Right ventricle myocardium superior (tissue), 1 donor: ENCODE measurements around the gene B3GALNT2. TPM values are rescaled to one million over a fixed set of nuclear protein-coding genes. Genes with fewer than 3 reads are reported as not detected.
"Not testable (repeated sequence)": the region's sequence is repeated elsewhere in the genome, so short reads cannot be mapped to it uniquely, and the experiment has no call there.

Source experiments
- ATAC-seq: fragments of 200-7000 bp; cut with Tn5 transposase; one replicate; pipeline ENCODE4 v1.9.1; 2020; ENCODE audit warnings: mild to moderate bottlenecking; ENCODE audit not compliant: poor library complexity
- DNase-seq: peaks from one replicate; pipeline ENCODE4 v3.0.0-alpha.2; 2020
- intact Hi-C: fragments of 100-400 bp; cut with DNase I; formaldehyde crosslinking; loops from one replicate; pipeline ENCODE4 v1.11.2; 2022
- long read RNA-seq: library from polyadenylated mRNA; unstranded; transcript quantifications from one replicate; pipeline ENCODE4 v2.0.0, GENCODE V29; 2021
- total RNA-seq: library from RNA; stranded (reverse); fragmentation: NEBNext Ultra II Directional; extraction: Animal tissue kit (Norgen Biotek cat#: 25700); gene quantifications from one replicate; pipeline ENCODE4 v1.2.1, GENCODE V29; 2021
- donor health status: DM: no; HTN: yes; CAD: no; lungs with severe emphysema.

The B3GALNT2 gene
- total RNA-seq, result 22.4 TPM
- long read RNA-seq, transcript B3GALNT2-202 (12 exons, 2,015 nt), result major isoform, 15 of 29 reads
- long read RNA-seq, partial matches to known transcripts, result 6 of 29 reads
- long read RNA-seq, other reads (novel, unspliced or antisense), result 8 of 29 reads

DNA sequence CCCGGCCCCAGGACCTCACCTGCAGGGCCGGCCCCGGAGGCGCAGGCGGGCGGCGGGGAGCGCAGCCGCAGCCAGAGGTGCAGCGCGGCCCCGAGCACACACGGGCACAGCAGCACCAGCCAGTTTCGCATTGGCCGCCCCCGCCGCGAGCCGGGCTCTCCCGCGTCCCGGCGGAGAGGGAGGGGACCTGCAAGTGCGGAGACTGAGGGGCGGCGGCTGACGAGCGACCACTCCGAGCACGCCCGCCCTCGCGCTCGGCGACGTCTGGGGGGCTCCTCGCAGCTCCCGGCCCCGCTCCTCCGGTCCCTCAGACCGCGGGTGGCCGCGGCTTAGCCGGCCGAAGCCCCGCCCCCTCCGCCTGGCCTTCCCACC, at the start of gene B3GALNT2:
B3GALNT2 (minus strand) TSS at position 331 of the 372 bp plus-strand sequence; CDS start at position 131, 200 bp downstream.
- intact Hi-C loops, result no loop called here
- ATAC-seq (peak; percentile 60), DNase-seq (no peak)

DNA sequence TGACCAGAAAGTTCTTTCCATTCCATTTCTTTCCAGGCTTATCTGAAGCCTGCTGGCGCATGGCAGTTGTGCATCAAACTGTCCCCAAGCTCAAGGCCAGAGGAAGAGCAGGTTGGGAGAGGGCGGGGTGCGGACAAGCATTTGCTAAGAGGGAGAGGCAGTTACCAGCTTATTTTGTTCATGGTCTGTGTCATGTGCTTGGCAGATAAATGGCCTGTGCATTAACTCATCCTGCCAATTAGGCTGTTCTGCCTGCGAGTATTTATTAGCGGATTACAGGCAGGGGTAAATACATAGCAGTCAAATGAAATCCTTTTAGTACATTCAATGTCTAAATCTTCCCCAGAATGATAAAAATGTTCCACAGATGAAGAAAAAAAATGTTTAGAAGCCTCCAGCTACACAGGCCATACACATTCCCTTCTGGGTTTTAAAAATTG, 48.9 kb upstream of the B3GALNT2 start:
- ATAC-seq, result peak; percentile 75
- no peak for DNase-seq
- intact Hi-C loops, result no loop called here

DNA sequence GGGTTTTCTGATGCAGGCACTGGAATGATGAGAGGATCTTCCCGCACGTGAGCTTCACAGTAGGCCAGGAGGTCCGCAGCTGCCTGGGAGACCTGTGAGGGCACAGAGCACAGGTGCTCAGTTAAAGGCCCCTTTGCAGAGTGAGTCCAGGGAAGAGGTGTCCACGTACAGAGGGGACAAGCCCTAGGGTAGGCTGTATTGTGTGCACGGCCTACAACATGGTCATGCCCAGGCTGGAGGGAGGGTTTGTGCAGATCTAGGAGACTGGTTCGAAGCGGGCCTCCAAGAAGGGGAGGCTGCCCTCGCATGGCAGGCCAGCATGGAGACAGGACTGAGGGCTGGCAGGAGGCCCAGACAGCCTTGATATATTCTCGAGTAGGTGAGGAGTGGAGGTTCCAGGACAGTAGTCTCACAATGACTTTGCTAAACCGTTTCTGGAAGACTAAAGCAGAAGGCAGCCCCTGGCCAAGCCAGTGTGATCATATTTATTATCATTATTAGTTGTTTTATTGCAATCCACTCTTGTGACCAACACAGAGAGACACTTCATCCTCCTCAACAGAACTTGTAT, 48.0 kb upstream of the B3GALNT2 start:
- ATAC-seq, result peak; percentile 68
- intact Hi-C loops, result no loop called here
- DNase-seq, result no peak

DNA sequence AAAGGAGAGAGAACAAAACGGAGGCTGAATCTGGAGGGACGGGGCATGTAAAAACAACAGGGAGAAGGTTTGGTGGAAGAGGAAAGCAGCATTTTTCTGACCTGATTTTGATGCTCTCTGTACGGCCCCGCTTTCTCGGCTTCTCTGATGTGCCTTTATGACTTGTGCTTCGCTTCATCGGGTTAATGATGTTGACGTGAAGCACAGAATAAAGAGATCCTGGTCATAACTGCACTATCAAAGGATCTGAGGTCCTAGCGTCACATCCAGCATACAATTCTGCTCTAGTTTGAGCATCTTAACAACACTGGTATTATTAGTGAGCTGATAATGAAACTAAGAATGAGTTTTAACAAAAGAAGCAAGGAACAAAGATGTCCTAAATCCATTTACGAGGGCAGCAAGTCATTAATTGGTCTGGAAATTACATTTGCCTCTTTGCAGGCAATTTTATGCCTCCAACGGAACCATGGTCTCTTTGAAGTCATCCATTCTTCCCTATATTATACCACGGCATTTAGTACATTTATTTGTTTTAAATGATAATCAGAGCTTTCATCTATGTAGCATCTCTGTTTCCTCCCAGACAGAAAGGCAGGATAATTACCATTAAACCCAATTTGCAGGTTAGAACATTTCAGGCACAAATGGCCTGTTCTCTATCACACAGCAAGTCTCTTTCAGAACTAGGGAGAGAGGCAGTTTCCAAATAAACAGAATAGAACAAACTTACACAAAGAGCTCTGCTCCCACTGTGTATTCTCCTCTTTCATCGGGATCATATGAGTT, 45.3 kb upstream of the B3GALNT2 start:
- ATAC-seq (no peak), DNase-seq (no peak)
- intact Hi-C loops, result no loop called here

DNA sequence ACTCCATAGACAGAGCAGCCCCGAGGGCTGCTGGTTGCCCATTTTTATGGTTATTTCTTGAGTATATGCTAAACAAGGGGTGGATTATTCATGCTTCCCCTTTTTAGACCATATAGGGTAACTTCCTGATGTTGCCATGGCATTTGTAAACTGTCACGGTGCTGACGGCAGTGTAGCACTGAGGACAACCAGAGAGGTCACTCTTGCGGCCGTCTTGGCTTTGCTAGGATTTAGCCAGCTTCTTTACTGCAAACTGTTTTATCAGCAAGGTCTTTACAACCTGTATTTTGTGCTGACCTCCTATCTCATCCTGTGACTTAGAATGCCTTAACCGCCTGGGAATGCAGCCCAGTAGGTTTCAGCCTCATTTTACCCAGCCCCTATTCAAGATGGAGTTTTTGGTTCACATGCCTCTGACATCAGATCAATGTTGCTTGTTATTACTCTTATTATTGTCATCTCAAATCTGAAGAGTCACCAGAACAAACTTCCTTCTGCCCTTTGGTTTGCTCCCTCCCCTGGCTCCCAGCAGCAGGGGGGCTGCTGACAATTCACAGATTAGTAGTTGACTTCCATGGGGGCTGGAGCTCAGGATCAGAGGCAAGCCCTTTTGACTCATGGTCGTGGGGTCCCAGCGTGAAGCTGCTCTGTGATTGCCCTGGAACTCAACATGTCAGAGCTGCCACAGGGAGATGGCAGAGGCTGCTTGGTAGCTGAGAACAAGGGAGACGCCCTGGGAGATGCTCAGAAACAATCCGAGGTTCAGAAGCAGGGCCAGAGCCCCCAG, 42.3 kb upstream of the B3GALNT2 start:
- DNase-seq, ATAC-seq: not testable (repeated sequence)

DNA sequence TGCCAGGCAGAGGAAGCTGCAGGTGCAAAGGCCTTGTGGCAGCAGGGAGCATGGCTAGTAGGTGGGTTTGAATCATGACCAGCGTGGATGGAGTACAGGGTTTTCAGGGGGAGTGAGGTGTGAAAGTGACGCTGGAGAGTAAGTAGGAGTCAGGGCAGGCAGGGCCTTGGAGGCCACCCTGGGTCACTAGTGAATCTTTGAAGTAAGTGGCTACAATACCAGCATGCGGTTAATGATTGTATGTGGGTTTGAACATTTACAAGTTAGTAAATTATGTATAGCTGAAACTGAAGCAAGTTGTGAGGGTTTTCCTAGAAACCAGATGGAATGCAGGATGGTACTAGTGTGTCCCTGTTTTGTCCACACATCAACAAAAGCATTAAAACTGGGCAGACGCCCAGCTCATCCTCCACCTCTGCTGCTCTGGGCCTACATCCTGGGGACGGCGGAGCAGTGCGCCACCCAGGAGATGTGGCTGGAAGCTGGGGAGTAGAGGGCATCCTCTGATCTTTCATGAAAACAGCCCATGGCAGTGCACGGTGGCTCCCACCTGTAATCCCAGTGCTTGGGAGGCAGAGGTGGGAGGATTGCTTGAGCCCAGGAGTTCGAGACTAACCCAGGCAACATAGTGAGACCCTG, 41.2 kb upstream of the B3GALNT2 start:
- intact Hi-C loops, result no loop called here
- DNase-seq, result no peak
- no peak for ATAC-seq

More for the DNA sequence above, 42.3 kb upstream of the B3GALNT2 start:
- intact Hi-C loops, result not testable (repeated sequence)

DNA sequence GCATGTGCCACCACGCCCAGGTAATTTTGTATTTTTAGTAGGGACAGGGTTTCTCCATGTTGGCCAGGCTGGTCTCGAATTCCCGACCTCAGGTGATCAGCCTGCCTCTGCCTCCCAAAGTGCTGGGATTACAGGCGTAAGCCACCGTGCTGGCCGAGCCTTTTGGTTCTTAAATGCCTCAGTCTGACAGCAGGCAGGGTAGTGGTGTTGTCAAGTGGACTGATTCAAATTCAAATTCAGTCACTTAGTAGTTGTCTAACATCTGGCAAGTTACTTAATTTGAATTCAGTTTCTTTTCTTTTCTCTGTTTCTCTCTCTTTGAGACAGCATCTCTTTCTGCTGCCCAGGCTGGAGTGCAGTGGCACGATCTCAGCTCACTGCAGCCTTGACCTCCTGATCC, 38.6 kb upstream of the B3GALNT2 start:
- DNase-seq, ATAC-seq, intact Hi-C loops: not testable (repeated sequence)

DNA sequence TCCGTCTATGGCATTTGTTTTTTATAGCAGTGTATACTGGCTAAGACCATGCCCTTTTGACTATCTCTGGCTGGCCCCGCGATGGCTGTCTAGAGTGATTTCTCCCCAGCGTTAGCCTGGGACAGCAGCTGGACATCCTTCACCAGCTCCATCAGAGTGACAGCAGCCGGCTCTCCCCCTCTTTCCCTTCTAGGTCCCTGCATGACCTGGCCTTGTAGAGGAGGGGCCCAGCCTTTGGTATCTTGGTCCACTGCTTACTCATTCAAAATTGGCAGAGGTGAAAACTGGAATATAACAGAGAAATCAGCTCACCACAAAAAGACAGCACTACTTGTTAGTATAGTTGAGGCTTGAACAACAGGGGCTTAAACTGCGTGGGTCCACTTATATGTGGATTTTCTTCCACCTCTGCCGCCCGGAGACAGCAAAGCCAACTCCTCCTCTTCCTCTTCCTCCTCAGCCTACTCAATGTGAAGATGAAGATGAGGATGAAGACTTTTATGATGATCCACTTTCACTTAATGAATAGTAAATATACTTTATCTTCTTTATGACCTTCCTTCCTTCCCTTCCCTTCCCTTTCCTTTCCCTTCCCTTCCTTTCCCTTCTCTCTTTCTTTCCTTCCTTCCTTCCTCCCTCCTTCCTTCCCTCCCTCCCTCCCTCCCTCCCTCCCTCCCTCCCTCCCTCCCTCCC, 29.4 kb upstream of the B3GALNT2 start:
- ATAC-seq, result no peak
- intact Hi-C loops, result no loop called here
- DNase-seq, result no peak

DNA sequence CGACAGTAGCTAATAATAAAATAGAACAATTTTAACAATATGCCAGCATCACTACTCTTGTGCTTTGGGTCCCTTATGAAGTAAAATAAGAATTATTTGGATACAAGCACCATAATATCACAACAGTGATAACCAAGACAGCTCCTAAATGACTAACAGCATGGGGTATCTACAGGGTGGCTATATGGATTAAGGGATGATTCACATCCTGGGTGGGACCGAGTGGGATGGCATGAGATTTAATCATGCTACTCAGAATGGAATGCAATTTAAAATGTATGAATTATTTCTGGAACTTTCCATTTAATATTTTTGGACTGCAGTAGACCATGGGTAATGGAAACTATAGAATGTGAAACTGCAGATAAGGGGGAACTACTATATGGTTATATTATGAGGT, 28.1 kb upstream of the B3GALNT2 start:
- intact Hi-C loops, result no loop called here
- no peak for DNase-seq
- no peak for ATAC-seq

DNA sequence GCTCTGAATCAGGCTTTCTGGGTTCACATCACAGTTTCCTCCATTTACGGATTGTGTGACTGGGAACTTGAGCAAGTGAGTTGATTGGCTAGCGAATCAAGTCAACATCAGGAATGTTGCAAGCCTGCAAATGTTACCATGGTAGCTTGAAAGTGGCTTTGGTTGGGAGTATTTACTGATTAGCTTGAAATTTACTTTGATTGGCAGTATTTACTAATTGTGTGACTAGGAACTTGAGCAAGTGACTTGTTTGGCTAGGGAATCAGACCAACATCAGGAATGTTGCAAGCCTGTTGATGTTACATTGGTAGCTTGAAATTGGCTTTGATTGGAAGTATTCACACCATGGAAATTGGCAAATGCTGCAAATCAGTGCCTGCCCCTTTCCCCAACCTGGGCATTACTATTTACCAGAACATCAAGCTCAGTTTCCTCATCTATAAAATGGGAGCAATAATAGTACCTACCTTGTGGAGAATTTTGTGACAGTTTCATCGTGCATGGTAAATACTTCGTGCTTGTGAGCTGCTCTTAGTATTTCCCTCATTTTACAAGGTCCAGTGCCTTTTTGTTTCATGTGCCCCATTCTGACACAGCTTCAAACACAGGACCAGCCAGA, 23.1 kb upstream of the B3GALNT2 start:
- ATAC-seq (no peak), DNase-seq (no peak)
- intact Hi-C loops, result no loop called here

DNA sequence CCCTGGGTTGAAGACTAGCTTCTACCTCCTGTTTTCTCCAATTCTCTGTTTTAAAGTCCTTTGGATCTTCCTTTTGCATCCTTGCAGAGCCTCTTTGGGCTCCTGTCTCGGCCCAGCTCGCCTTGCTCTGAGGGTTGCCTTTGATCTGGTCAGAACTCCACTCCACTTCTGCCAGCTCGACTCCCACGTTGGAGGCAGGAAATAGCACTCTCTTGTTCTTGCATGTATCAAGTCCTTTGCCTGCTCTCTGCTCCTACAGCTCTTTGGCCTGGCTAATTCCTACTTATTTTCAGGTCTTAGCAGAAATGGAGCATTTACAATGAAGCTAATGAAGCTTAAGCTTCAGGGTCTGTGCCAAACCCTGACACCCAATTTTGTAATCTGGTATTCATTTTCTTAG, 21.1 kb upstream of the B3GALNT2 start:
- ATAC-seq, result no peak
- intact Hi-C loops, result no loop called here
- no peak for DNase-seq

DNA sequence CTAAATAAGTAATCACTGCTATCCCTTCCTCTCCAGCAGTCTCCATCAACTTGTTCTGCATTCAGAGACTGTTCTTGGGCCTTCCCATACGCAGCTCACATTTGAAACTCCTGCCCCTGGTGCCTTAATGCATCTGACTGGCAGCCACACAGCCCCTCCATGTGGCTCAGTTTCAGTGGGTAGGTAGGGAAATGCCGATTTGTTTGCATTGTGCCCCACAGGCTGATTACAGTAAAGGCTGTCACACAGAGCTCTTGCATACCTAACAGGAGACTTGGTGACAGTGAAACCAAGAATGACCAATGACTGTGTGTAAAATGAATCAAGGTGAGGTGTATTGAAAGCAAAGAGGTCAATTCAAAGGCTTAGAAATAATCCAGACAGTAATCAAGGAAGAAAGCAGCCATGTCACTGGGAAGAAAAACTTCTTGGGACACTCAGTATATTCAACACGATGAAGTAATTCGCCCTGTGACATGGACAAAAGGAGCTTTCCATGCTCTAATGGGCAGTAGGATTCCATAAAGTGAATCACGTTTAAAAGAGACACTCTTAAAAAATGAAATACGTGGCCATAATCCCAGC, 12.7 kb upstream of the B3GALNT2 start:
- intact Hi-C loops, result loop anchor here (10.0 kb wide), 1 partner anchor 458 kb away; no protein-coding TSS in a partner anchor
- no peak for ATAC-seq
- no peak for DNase-seq

DNA sequence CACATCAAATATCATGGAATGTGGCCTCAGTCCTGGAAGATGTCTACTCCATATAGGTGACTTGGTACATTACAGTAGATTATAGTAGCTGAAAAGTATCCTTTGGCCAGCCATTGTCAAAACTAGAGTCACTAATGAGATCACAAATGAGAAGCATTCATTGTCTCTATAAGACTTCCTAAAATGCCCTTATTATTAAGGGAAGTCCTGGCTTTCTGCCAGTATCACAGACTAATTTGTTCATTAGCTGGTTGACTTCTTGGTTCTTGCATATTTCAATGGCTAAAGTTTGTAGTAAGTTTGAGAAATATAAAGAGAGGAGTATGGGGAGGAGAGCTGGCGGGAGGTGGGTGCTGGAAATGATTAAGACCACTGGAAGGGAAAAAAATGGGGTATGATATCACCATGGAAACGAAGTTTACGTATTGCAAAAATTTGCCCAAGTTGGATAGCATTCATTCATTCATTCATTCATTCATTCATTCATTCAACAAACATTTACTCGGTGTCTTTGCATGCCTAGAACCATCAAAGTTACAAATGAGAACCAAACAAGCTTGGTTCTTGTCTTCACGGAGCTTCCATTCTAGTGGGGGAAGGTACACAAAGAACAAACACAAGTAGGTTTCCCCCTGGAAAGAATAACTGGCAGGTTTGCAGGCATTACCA, 11.7 kb upstream of the B3GALNT2 start:
- intact Hi-C loops, result loop anchor here (10.0 kb wide), 1 partner anchor 459 kb away; no protein-coding TSS in a partner anchor
- ATAC-seq, result no peak
- DNase-seq, result no peak

DNA sequence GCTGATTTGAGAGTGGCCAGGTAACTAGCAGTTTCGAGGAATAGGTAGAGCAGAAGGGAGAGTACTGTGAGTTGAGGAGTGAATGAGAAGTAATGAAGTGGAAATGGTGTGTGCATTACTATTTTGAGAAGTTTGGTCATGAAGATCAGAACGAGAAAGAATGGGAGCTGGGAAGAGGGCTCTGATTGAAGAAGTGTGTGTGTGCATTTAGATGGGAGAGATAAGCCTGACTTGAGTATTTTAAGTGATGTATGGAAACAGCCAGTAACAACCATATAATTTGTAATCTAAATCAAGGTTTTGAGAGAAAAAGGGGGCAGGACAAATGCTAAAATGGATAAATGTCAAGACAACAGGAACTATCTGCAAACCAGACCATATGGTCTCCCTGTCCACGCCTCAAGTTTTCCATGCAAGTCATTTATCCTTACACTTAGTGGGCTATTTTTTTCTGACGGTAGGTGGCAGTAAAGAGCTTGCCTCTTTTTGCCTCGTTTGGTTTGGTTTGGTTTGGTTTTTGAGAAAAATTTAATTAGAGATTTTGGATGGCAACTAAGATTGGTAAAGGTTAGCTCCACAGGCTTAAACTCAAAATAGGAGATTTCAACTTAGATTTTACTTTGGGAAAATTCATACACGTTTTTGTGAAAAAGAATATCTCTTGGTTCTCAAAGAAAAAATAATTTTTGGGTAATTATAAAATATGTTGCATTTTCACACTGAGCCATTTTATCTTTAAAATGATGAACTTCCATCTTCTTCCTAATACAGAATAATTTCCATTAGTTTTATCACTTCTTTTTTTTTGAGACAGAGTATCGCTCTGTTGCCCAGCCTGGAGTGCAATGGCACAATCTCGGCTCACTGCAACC, 9.5 kb upstream of the B3GALNT2 start:
- no peak for DNase-seq
- ATAC-seq, result peak; percentile 56
- intact Hi-C loops, result loop anchor here (5.0 to 10.0 kb wide), 2 partner anchors 269 to 461 kb away; no protein-coding TSS in a partner anchor

DNA sequence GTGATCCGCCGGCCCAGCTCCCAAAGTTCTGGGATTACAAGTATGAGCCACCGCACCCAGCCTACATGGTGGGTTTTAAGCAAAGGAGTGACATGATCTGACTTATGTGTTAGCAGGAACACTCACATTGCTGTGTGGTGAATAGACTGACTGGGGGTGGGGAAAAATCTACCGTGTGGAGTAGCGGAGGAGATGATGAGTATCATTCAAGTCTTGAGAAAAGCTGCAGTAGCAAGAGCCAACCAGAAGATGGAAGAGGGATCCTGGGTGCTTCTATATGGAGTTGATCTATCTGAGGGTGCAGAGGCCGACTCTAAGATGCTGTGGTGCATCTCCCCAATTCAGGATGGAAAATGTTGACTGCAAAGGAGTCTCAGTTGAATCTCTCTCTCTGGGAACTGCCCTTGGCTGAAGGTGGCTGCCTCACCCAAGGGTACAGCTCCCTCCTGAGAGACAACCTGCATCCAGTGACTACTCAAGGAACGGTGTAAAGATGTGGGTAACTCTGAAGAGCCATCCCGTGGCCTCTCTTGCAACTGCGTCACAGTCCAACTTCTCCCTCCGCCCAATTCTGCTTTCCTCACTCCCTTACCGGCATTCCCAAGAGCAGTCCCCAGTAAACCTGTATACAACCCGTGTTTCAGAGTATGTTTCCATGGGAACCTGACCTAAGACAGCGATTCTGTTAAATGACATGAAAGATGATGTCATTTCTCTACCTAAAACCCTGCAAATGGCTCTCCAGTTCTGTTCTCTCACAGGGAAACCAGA, 7.4 kb upstream of the B3GALNT2 start:
- no peak for DNase-seq
- no peak for ATAC-seq
- intact Hi-C loops, result loop anchor here (5.0 to 10.0 kb wide), 2 partner anchors 271 to 463 kb away; no protein-coding TSS in a partner anchor
